Kidney (tissue), 14 donors: ENCODE data around the gene TGFBR3L. TPM values are rescaled to one million over a fixed set of nuclear protein-coding genes. Genes with fewer than 3 reads are reported as not detected.

Experiments
- DNase-seq, 5 donors: peaks; one replicate each; pipeline ENCODE4 v3.0.0-alpha.2; 2013 to 2020
- FAIRE-seq: peaks from 2 replicates; lab custom pipeline; 2012; peaks lifted over from hg19 to GRCh38; lab: Jason Lieb, UNC
- H3K27ac ChIP-seq, 2 donors: one replicate each; pipeline ENCODE4 v1.7.0; 2013; ENCODE audit warnings: low read depth in 2 of 2, low read length in 2 of 2, inconsistent platforms in 1 of 2
- H3K27me3 ChIP-seq: one replicate; pipeline ENCODE4 v1.7.1; 2013; ENCODE audit warnings: low read length, inconsistent platforms; ENCODE audit not compliant: control insufficient read depth, insufficient read depth
- H3K36me3 ChIP-seq, 3 donors: one replicate each; pipeline versions ENCODE4 v1.7.0 to v1.7.1; 2013; ENCODE audit warnings: low read length in 3 of 3, control low read depth in 1 of 3, inconsistent platforms in 1 of 3; ENCODE audit not compliant: insufficient read depth in 3 of 3, control insufficient read depth in 2 of 3
- H3K4me1 ChIP-seq, 3 donors: one replicate each; pipeline versions ENCODE4 v1.7.0 to v1.7.1; 2013; ENCODE audit warnings: low read length in 3 of 3, inconsistent platforms in 1 of 3, low read depth in 1 of 3; ENCODE audit not compliant: control insufficient read depth in 2 of 3, insufficient read depth in 2 of 3
- H3K4me3 ChIP-seq, 3 donors: one replicate each; pipeline versions ENCODE4 v1.7.0 to v1.8.1; 2013; ENCODE audit warnings: low read length in 3 of 3, control low read depth in 1 of 3, inconsistent platforms in 1 of 3
- H3K9ac ChIP-seq, 3 donors: one replicate each; pipeline versions ENCODE4 v1.7.0 to v1.7.1; 2013; ENCODE audit warnings: low read length in 3 of 3, control low read depth in 1 of 3, inconsistent platforms in 1 of 3
- H3K9me3 ChIP-seq, 3 donors: one replicate each; pipeline versions ENCODE4 v1.7.0 to v1.7.1; 2013; ENCODE audit warnings: low read length in 3 of 3, control low read depth in 1 of 3, inconsistent platforms in 1 of 3; ENCODE audit not compliant: control insufficient read depth in 2 of 3, insufficient read depth in 1 of 3
- CTCF ChIP-seq: IDR thresholded peaks from 3 replicates; pipeline ENCODE4 v1.5.1; 2012; ENCODE audit warnings: mild to moderate bottlenecking, moderate library complexity, borderline replicate concordance; ENCODE audit not compliant: insufficient read depth; ENCODE audit errors: extremely low read depth
- intact Hi-C: fragments of 100-400 bp; cut with DNase I; formaldehyde crosslinking; loops from one replicate; pipeline ENCODE4 v1.11.1; 2022
- polyA plus RNA-seq: library from polyadenylated mRNA; stranded (reverse); fragments of 350-450 nt; fragmentation: Illumina TruSeq; extraction: RNeasy Lipid Tissue Mini Kit (QIAGEN cat#74804); gene quantifications from one replicate; pipeline ENCODE4 v1.2.3, GENCODE V29; 2014; ENCODE audit warnings: low read depth, low replicate concordance; ENCODE audit not compliant: insufficient read depth
- total RNA-seq: library from RNA; stranded (reverse); fragmentation: NEBNext Ultra II Directional; extraction: Animal tissue kit (Norgen Biotek cat#: 25700); gene quantifications from one replicate; pipeline ENCODE4 v1.2.1, GENCODE V29; 2021
- donor health status: control.
- donor health status: control.
- donor health status: control.
- donor health status: control.
- donor health status: control.
- donor health status: DM: yes; HTN: yes; CAD: no.
- donor health status: Normal renal cell carcinoma (clear cell type).

Gene TGFBR3L
- total and polyA plus RNA-seq, 2 donors from 2014 or later: 0.44 to 1.5 TPM

GRCh38 chr19:7869453-7869909 is 45.1 kb upstream of the TGFBR3L start:
- no peak for TF ChIP-seq CTCF
- Histone ChIP-seq H3K4me1 (peaks cover 0 to 8% (median 3%) of the 10 kb centered on the region in 3 donors), H3K4me3 (peak overlapping the region in 1 of 3 donors; percentile 43), H3K27me3 (peaks cover 3% of the 10 kb centered on the region), H3K36me3 (no peaks in the 10 kb centered on the region), H3K27ac (peak overlapping the region in 1 of 2 donors; percentile 71), H3K9ac (no peak overlapping the region), H3K9me3 (no peaks in the 10 kb centered on the region)
- intact Hi-C loops: no loop called here
- no peak for FAIRE-seq
- peak; percentile 66 to 91 (median 79) for DNase-seq

DNA sequence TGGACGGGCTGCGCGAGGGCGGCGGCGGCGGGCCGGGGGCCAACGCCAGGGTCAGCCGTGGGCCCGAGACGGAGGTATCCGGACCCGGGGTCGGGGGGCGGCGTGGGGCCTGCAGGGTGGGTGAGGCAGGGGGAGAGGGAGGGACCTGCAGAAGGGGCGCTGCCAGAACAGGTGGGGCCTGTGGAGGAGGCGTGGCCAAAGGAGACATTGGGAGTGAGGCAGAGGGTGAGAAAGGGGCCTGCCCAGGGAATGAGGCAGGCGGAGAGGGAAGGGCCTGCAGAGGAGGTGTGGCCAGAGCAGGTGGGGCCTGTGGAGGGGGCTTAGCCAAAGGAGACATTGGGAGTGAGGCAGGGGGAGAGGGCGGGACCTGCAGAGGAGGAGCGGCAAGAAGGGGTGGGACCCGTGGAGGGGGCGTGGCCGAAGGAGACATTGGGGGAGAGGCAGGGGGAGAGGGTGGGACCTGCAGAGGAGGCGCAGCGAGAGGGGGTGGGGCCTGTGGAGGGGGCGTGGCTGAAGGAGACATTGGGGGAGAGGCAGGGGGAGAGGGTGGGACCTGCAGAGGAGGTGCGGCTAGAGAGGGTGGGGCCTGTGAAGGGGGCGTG is 44.6 kb upstream of the TGFBR3L start:
- intact Hi-C loops: no loop called here
- peaks cover 0 to 8% (median 3%) of the 10 kb centered on the region in 3 donors for H3K4me1 ChIP-seq
- no peak for TF ChIP-seq CTCF
- H3K4me3 ChIP-seq: no peak overlapping the region
- peak overlapping the region in 1 of 2 donors; percentile 71 for H3K27ac ChIP-seq
- no peak overlapping the region for H3K9ac ChIP-seq
- H3K9me3 ChIP-seq: no peaks in the 10 kb centered on the region
- peak; percentile 49 to 94 (median 72) for DNase-seq
- peaks cover 3% of the 10 kb centered on the region for H3K27me3 ChIP-seq
- FAIRE-seq: no peak
- H3K36me3 ChIP-seq: no peaks in the 10 kb centered on the region

DNA sequence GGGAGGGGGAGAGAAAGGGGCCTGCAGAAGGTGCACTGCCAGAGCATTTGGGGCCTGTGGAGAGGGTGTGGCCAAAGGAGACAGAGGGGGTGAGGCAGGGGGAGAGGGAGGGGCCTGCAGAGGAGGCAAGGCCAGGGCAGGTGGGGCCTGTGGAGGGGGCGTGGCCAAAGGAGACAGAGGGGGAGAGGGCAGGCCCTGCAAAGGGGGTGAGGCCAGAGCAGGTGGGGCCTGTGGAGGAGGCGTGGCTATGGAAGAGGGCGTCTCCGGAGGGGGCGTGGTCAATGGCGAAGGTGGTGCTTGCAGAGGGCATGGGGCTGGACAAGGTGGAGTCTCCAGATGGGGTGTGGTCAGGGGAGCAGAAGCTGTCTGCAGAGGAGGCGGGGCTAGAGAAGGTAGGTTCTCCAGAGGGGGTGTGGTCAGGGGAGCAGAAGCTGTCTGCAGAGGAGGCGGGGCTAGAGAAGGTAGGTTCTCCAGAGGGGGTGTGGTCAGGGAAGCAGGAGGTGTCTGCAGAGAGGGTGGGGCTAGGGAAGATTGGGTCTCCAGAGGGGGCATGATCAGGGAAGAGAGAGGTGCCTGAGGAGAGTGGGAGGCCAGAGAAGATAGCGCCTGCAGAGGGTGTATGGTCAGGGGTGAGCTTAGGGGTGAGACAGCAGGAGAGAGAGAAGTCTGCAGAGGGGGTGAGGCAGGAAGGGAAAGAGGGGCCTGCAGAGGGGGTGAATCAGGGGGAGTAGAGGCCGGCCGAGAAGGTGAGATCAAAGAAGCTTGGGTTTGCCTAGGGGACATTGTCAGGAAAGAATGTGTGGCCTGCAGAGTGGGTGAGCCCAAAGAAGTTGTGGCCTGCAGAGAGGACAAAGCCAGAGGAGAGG is 43.8 kb upstream of the TGFBR3L start:
- TF ChIP-seq CTCF: no peak
- intact Hi-C loops: no loop called here
- FAIRE-seq (no peak), DNase-seq (peak; percentile 42 to 86 (median 70))
- peaks cover 0 to 8% (median 3%) of the 10 kb centered on the region in 3 donors for H3K4me1 ChIP-seq
- H3K9ac ChIP-seq: no peak overlapping the region
- H3K4me3 ChIP-seq: no peak overlapping the region
- no peaks in the 10 kb centered on the region for H3K9me3 ChIP-seq
- no peak overlapping the region for H3K27ac ChIP-seq
- no peaks in the 10 kb centered on the region for H3K36me3 ChIP-seq
- H3K27me3 ChIP-seq: no peaks in the 10 kb centered on the region
